GM12892 (cell line): ENCODE measurements around the gene SH3BGRL2.

Experiments
- POLR2A ChIP-seq: IDR thresholded peaks from 2 replicates; pipeline ENCODE4 v1.6.1; 2011; ENCODE audit warnings: low read depth, low read length, control low read depth
- POLR2AphosphoS5 ChIP-seq: IDR thresholded peaks from 2 replicates; pipeline ENCODE4 v1.6.1; 2011; ENCODE audit warnings: low read depth, low read length, control low read depth

DNA sequence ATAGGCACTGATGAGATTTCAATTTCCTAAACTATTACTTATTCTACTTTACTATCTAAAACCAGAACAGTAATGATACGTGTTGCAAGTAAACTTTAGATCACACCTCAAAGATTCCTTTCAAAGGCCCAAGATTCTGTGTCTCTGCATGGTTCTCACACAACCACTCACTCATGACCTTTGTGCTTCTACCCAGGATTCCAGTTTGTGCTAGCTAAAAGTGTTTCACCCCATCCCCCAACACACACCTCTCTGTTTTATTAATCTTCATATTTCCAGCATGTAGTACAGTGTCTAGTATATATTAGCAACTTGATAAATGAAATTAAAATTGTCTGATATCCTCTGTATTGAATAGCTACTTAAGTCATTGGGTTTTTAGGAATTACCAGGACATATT lies 8.8 kb upstream of the SH3BGRL2 start:
- TF ChIP-seq POLR2A: no peak
- TF ChIP-seq POLR2AphosphoS5: no peak
